Activated T-cell treated with anti-CD3 and anti-CD28 coated beads, Interleukin-2, amount 50 U/mL, for 4 hours (primary cell): ENCODE data around the gene COX14. TPM values are rescaled to one million over a fixed set of nuclear protein-coding genes. Genes with fewer than 3 reads are reported as not detected.

Experiments
- ATAC-seq, 2 donors: fragments of 200-7000 bp; cut with Tn5 transposase; one replicate each; pipeline ENCODE4 v1.10.0; 2021
- DNase-seq: peaks from one replicate; pipeline ENCODE4 v3.0.0-alpha.2; 2020
- H3K27me3 Mint-ChIP-seq: one replicate; pipeline ENCODE4 v1.8.0; 2021; ENCODE audit warnings: low read depth, mixed read lengths
- H3K36me3 Mint-ChIP-seq: one replicate; pipeline ENCODE4 v1.8.0; 2022; ENCODE audit warnings: mixed read lengths; ENCODE audit not compliant: insufficient read depth
- H3K4me1 Mint-ChIP-seq: one replicate; pipeline ENCODE4 v1.8.0; 2021; ENCODE audit warnings: low read depth, mixed read lengths
- H3K4me3 Mint-ChIP-seq: one replicate; pipeline ENCODE4 v1.8.0; 2021; ENCODE audit warnings: mild to moderate bottlenecking, moderate library complexity, mixed read lengths
- H3K9me3 Mint-ChIP-seq: one replicate; pipeline ENCODE4 v1.8.0; 2021; ENCODE audit warnings: mixed read lengths
- total RNA-seq, 3 donors: library from RNA; stranded (reverse); gene quantifications; one replicate each; pipeline ENCODE4 v1.2.1, GENCODE V29; 2021

COX14 gene
- total RNA-seq, 3 donors from 2014 or later, result 45.9 to 50.1 (median 46.5) TPM

DNA sequence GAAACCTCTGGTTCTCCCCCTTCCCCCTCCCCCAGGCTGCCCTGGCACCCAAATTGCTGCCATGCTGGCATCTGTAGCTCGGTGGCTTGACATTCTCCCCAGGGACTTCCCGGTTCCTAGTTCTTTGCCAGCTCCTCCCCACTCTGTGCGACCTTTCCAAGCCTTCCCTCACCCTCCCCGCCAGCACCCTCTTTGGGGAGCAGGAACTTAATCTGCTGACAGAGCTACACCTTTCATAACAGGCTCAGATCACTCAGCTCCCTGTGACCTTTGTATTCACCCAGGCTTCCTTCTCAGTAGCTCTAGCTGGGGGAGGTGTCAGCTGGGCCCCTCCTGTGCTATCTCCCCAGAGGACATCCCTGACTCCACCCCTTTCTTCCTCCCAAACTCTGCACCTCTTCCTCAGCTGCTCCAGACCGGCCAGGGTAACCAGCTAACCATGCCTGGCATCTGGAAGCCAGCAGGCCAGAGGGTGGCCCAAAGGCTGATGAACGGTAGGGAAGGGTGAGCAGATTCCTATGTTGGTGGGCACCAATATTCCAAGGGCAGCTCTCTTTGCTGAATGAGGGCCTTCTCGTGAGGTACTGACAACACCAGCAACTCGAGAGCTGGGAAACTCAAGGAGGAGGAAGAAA is 1.8 kb upstream of the COX14 start:
- peaks cover 25% of the 10 kb centered on the region for H3K4me1 Mint-ChIP-seq
- peaks cover 2% of the 10 kb centered on the region for H3K36me3 Mint-ChIP-seq
- H3K4me3 Mint-ChIP-seq, result no peak overlapping the region
- H3K9me3 Mint-ChIP-seq, result no peaks in the 10 kb centered on the region
- no peaks in the 10 kb centered on the region for H3K27me3 Mint-ChIP-seq
- no peak for ATAC-seq
- DNase-seq, result no peak

GRCh38 chr12:50110762-50111351 is 1.2 kb upstream of the COX14 start:
- H3K27me3 Mint-ChIP-seq, result no peaks in the 10 kb centered on the region
- no peak for ATAC-seq

GRCh38 chr12:50111395-50111692 is 692 bp upstream of the COX14 start:
- DNase-seq (no peak), ATAC-seq (no peak)
- H3K4me3 Mint-ChIP-seq, result peak overlapping the region; percentile 99
- peaks cover 8% of the 10 kb centered on the region for H3K36me3 Mint-ChIP-seq
- H3K27me3 Mint-ChIP-seq, result no peaks in the 10 kb centered on the region
- H3K9me3 Mint-ChIP-seq, result no peaks in the 10 kb centered on the region
- peaks cover 35% of the 10 kb centered on the region for H3K4me1 Mint-ChIP-seq

More at GRCh38 chr12:50110762-50111351, 1.2 kb upstream of the COX14 start:
- Mint-ChIP-seq H3K4me1 (peaks cover 31% of the 10 kb centered on the region), H3K9me3 (no peaks in the 10 kb centered on the region), H3K36me3 (peaks cover 7% of the 10 kb centered on the region), H3K4me3 (peak overlapping the region; percentile 99)
- DNase-seq, result no peak

DNA sequence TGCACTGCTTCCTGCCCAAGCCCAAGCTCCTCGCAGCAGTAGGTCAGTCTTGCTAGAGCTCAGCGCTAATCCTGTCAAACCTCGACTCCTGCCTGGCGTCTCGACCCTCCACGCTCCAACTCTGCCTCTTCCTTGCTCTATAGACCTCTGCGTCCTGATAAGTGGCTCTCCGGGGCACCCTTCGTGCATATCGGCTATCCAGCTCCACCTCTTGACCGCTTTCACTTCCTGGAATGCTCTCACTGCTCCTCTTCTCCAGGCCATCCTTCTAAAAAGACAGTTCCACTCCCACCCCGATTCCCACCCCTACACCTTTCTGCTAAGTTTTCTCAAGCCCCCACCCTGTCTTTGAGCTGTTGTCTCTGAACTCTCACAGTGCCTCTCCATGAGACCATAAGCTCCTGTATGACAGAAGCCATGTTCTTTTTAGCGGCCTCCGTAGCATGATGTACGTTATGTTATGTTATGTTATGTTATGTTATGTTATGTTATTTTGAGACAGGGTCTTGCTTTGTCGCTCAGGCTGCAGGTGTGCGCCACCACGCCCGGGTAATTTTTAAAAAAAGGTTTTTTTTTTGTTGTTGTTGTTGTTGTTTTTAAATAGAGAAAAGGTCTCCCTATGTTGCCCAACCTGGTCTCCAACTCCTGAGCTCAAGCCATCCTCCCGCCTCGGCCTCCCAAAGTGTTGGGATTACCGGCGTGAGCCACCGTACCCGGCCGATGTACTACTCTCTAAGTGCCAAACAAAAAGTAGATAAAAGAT is 601 bp downstream of the COX14 start:
- H3K36me3 Mint-ChIP-seq, result peaks cover 10% of the 10 kb centered on the region
- peaks cover 46% of the 10 kb centered on the region for H3K4me1 Mint-ChIP-seq
- ATAC-seq (peak in 1 of 2 donors; percentile 2), DNase-seq (no peak)
- H3K9me3 Mint-ChIP-seq, result no peaks in the 10 kb centered on the region
- no peaks in the 10 kb centered on the region for H3K27me3 Mint-ChIP-seq
- peak overlapping the region; percentile 99 for H3K4me3 Mint-ChIP-seq

- DNase-seq (no peak), ATAC-seq (no peak)
- Mint-ChIP-seq H3K4me1 (peaks cover 53% of the 10 kb centered on the region), H3K4me3 (no peak overlapping the region), H3K36me3 (peaks cover 20% of the 10 kb centered on the region), H3K27me3 (no peaks in the 10 kb centered on the region), H3K9me3 (no peaks in the 10 kb centered on the region)
Observed at GRCh38 chr12:50117057-50117622, 5.1 kb downstream of the COX14 start.

DNA sequence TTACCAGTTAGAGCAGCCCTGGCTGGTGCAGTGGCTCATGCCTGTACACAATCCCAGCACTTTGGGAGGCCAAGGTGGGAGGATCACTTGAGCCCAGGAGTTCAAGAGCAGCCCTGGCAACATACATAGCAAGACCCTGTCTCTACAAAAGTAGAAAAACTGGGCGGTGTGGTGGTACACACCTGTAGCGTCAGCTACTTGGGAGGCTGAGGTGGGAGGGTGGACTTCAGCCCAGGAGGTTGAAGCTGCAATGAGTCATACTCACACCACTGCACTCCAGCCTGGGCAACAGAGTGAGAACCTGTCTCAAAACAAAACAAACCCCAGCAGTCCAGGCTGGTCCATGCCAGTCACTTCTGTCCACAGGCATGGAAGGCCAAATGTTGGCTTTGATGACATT is 7.4 kb downstream of the COX14 start:
- ATAC-seq (peak in 1 of 2 donors; percentile 43), DNase-seq (no peak)
- Mint-ChIP-seq H3K36me3 (peaks cover 32% of the 10 kb centered on the region), H3K4me1 (peaks cover 42% of the 10 kb centered on the region), H3K4me3 (no peak overlapping the region), H3K27me3 (no peaks in the 10 kb centered on the region), H3K9me3 (no peaks in the 10 kb centered on the region)

DNA sequence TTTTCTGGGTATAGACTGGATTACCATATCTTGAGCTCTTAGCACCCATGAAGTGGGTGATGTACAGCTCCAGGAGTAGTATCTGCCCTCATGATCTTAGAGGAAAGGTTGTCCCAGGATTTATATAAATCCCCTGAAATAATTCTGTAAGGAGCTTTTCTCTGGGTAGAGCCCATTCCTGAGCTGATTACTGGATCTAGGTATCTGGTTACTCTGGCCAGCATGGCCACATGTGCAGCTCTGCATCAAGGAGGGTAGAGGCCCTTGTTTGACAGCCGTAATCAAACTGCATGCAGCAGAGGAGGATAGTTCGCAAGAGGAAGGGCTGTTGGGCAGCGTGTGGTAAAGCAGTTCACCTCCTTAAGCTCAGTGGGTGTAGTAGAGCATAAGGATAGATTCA is 8.5 kb downstream of the COX14 start:
- DNase-seq (no peak), ATAC-seq (no peak)
- no peak overlapping the region for H3K4me3 Mint-ChIP-seq
- no peaks in the 10 kb centered on the region for H3K27me3 Mint-ChIP-seq
- H3K36me3 Mint-ChIP-seq, result peaks cover 31% of the 10 kb centered on the region
- peaks cover 44% of the 10 kb centered on the region for H3K4me1 Mint-ChIP-seq
- no peaks in the 10 kb centered on the region for H3K9me3 Mint-ChIP-seq

GRCh38 chr12:50120953-50121352 is 8.9 kb downstream of the COX14 start:
- ATAC-seq (no peak), DNase-seq (no peak)
- no peak overlapping the region for H3K4me3 Mint-ChIP-seq
- peaks cover 44% of the 10 kb centered on the region for H3K4me1 Mint-ChIP-seq
- peaks cover 31% of the 10 kb centered on the region for H3K36me3 Mint-ChIP-seq
- H3K9me3 Mint-ChIP-seq, result no peaks in the 10 kb centered on the region
- H3K27me3 Mint-ChIP-seq, result no peaks in the 10 kb centered on the region

- peaks cover 31% of the 10 kb centered on the region for H3K36me3 Mint-ChIP-seq
- H3K4me3 Mint-ChIP-seq, result no peak overlapping the region
- H3K4me1 Mint-ChIP-seq, result peaks cover 38% of the 10 kb centered on the region
- DNase-seq (no peak), ATAC-seq (no peak)
- no peaks in the 10 kb centered on the region for H3K27me3 Mint-ChIP-seq
- no peaks in the 10 kb centered on the region for H3K9me3 Mint-ChIP-seq
Observed at GRCh38 chr12:50121641-50122040, 9.6 kb downstream of the COX14 start.

DNA sequence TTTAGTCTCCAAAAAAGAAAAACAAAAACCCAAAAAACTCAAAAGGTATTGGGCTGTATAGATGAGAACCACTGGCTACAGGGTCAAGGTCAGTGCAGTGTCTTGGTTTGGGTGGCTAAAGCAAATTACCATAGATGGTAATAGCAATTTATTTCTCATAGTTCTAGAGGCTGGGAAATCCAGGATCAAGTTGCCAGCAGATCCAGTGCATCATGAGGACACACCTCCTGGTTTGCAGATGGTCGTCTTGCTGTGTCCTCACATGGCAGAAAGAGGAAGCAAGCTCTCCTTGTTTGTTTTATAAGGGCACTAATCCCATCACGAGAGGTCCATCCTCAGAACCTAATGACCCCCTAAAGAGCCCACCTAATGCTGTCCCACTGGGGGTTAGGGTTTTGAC is 11.2 kb downstream of the COX14 start:
- peaks cover 35% of the 10 kb centered on the region for H3K36me3 Mint-ChIP-seq
- no peak overlapping the region for H3K4me3 Mint-ChIP-seq
- no peaks in the 10 kb centered on the region for H3K27me3 Mint-ChIP-seq
- peaks cover 33% of the 10 kb centered on the region for H3K4me1 Mint-ChIP-seq
- DNase-seq, result no peak
- no peaks in the 10 kb centered on the region for H3K9me3 Mint-ChIP-seq
- no peak for ATAC-seq

- DNase-seq, result no peak
- no peaks in the 10 kb centered on the region for H3K9me3 Mint-ChIP-seq
- ATAC-seq, result no peak
- H3K36me3 Mint-ChIP-seq, result peaks cover 37% of the 10 kb centered on the region
- no peak overlapping the region for H3K4me3 Mint-ChIP-seq
- no peaks in the 10 kb centered on the region for H3K27me3 Mint-ChIP-seq
- peaks cover 15% of the 10 kb centered on the region for H3K4me1 Mint-ChIP-seq
Observed at GRCh38 chr12:50127546-50127945, 15.5 kb downstream of the COX14 start.

DNA sequence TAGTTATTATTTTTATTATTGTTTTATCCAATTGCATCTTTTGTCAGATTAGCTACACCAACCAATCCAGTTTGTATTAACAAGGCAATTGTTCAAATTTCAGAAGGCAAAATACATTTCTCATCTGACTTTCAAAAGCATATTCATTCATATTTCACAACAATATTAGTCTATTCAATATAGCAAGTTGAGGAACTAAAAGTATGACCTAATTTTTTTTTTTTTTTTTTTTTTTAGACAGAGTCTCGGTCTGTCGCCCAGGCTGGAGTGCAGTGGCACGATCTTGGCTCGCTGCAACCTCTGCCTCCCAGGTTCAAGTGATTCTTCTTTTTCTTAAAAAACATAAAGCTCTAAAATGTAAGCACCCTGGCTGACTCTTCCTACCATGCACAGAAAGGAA is 17.3 kb downstream of the COX14 start:
- no peaks in the 10 kb centered on the region for H3K9me3 Mint-ChIP-seq
- ATAC-seq (no peak), DNase-seq (no peak)
- no peak overlapping the region for H3K4me3 Mint-ChIP-seq
- H3K27me3 Mint-ChIP-seq, result no peaks in the 10 kb centered on the region
- H3K36me3 Mint-ChIP-seq, result peaks cover 36% of the 10 kb centered on the region
- peaks cover 15% of the 10 kb centered on the region for H3K4me1 Mint-ChIP-seq

DNA sequence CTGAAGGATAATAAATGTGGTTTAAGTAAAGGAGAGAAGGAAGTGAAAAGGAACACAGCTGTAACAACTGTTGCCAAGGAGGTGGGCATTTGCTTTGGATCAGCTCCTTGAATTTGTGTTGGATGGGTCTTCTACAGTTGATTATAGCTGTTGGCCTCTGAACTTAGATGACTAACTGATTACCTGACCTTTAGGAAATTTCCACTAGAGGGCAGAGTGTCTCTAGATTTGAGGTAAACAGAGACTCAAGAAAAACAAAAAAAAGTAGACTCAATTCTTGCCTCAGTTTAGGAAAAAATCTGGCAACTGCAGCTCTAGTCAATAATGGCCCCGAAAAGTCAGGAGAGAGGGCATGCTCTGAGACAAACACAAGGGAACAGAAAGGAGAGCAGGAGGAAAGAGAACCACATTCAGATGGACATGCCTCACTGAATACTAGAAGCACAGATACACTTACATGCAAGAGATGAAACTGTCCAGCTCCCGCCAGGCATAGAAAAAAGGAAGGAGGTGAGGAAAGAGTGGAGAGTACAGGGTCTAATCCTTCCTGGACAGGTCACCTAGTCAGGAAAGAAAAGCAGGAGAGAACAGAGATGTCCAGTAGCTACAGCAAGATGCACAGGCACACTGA is 20.6 kb downstream of the COX14 start:
- Mint-ChIP-seq H3K36me3 (peaks cover 33% of the 10 kb centered on the region), H3K4me1 (peaks cover 3% of the 10 kb centered on the region), H3K27me3 (no peaks in the 10 kb centered on the region), H3K9me3 (no peaks in the 10 kb centered on the region), H3K4me3 (no peak overlapping the region)
- ATAC-seq (peak in 1 of 2 donors; percentile 66), DNase-seq (no peak)

- no peak for ATAC-seq
Observed at GRCh38 chr12:50142993-50143392, 31.0 kb downstream of the COX14 start.

More at GRCh38 chr12:50142993-50143392, 31.0 kb downstream of the COX14 start:
- H3K9me3 Mint-ChIP-seq, result no peaks in the 10 kb centered on the region
- peaks cover 2% of the 10 kb centered on the region for H3K4me1 Mint-ChIP-seq
- H3K36me3 Mint-ChIP-seq, result peaks cover 17% of the 10 kb centered on the region
- no peak for DNase-seq
- H3K27me3 Mint-ChIP-seq, result no peaks in the 10 kb centered on the region
- no peak overlapping the region for H3K4me3 Mint-ChIP-seq
